ENCODE measurements around the gene NOL9. TPM values are rescaled to one million over a fixed set of nuclear protein-coding genes. Genes with fewer than 3 reads are reported as not detected.

NOL9 gene
- total RNA-seq, 6 experiments from 2014 or later = 26.4 to 36.4 (median 33.4) TPM

GRCh38 chr1:6498576-6499111 lies 55.7 kb downstream of the NOL9 start:
- H3K36me3 Mint-ChIP-seq (ENCODE audit: low read depth) = no peaks in the 10 kb centered on the region
- no peak overlapping the region for H3K27ac Mint-ChIP-seq
- H3K9me3 Mint-ChIP-seq = no peaks in the 10 kb centered on the region
- no peak for TF ChIP-seq CTCF (IDR thresholded peaks at IDR 0.05)
- H3K4me3 Mint-ChIP-seq = no peak overlapping the region
- peaks cover 6% of the 10 kb centered on the region; the same call in 1 of the 2 replicates for H3K4me1 Mint-ChIP-seq (ENCODE audit: low read depth)
- no peak for DNase-seq
- peaks cover 11% of the 10 kb centered on the region for H3K27me3 Mint-ChIP-seq (ENCODE audit: insufficient read depth)

DNA sequence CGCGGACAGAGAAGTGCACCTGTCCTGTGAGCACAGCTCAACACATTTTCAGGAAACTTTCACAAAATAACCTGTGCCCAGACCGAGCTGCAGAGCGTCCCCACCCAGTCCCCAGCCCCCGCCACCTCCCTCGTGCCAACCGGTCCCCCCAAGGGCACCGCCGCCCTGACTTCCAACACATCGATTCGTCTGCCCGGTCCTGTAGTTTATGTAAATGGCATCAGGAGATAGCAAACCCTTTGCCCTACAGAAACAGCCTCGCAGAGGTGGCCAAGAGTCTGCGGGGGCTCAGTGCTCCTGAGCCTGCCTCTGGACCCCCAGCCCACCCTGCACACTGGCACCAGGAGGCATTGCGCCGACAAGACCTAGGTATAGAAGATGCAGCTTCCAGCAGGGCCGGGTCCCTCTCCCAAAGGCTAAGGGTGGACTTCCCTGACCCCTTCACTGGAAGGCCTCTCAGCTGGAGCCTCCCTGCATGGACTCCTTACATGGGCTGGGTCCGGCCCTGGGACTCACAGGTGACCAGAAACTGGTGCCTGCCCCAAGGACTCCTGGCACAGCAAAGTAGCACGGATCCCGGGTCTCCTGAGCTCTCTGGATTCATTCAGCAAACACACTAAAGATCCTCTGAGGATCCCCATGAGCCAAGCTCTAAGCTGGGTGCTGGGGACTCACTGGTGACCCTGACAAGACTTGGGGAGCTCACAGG lies 56.3 kb downstream of the NOL9 start:
- no peak overlapping the region for H3K27ac Mint-ChIP-seq
- H3K9me3 Mint-ChIP-seq = no peaks in the 10 kb centered on the region
- H3K4me3 Mint-ChIP-seq = peak overlapping the region; percentile 82
- H3K36me3 Mint-ChIP-seq (ENCODE audit: low read depth) = no peaks in the 10 kb centered on the region
- H3K4me1 Mint-ChIP-seq (ENCODE audit: low read depth) = peaks cover 6% of the 10 kb centered on the region; the same call in 1 of the 2 replicates
- TF ChIP-seq CTCF (IDR thresholded peaks at IDR 0.05) = no peak
- H3K27me3 Mint-ChIP-seq (ENCODE audit: insufficient read depth) = peaks cover 11% of the 10 kb centered on the region
- DNase-seq = no peak

DNA sequence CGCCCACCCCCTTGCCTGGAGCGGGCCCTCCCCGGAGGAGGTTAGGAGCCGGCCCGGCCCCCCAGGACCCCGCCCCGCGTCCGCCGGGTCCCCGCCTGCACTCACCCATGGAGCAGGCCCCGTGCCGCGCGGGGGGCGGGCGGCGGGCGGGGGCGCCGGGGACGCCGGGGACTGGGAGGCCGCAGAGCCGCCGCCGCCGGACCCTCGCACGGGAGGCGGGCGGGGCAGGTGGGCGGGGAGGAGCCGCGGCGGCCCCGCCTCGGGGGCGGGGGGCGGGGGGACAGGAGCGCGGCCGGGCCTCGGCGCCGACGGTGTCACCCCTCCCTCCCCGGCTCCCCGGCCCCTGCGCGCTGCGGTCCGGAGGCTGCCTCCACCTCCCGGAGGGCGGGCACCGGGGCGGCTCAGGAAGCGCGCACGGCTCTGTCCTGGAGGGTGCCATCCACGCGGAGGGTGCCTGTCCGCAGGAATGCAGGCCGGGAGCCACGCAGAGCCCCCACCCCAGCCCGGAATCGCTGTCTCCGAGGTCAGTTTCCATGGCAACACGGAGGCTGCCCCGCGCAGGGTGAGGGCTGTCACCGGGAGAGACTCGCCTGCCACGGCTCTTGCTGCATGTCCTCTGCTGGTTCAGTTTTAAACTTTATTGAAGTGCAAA lies 57.0 kb downstream of the NOL9 start:
- H3K27ac Mint-ChIP-seq = no peak overlapping the region
- no peak for TF ChIP-seq CTCF (IDR thresholded peaks at IDR 0.05)
- peak overlapping the region; percentile 82 for H3K4me3 Mint-ChIP-seq

DNA sequence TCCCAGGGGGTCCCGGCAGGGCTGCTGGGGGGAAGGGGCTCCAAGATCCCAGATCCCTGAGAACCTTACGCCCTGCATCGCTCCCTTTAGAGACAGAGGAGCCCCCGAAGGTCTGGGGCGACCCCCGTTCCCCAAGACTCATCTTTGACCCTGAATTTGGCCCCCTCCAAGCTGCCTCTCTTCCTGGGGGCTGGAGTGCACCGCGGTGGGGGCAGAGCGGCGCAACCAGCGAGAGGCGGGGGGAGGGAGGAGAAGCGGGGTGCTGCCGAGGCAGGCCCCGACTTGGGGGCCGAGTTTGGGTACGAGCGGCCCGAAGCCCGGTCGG lies 57.5 kb downstream of the NOL9 start:
- Mint-ChIP-seq H3K27me3 (ENCODE audit: insufficient read depth) (peaks cover 11% of the 10 kb centered on the region), H3K36me3 (ENCODE audit: low read depth) (no peaks in the 10 kb centered on the region), H3K4me1 (ENCODE audit: low read depth) (peaks cover 13% of the 10 kb centered on the region), H3K9me3 (no peaks in the 10 kb centered on the region), H3K27ac (no peak overlapping the region), H3K4me3 (peak overlapping the region; percentile 77)
- TF ChIP-seq CTCF (IDR thresholded peaks at IDR 0.05) = no peak
- no peak for DNase-seq

More for the DNA sequence above, 57.0 kb downstream of the NOL9 start:
- DNase-seq = peak; percentile 19
- no peaks in the 10 kb centered on the region for H3K9me3 Mint-ChIP-seq
- peaks cover 8% of the 10 kb centered on the region for H3K4me1 Mint-ChIP-seq (ENCODE audit: low read depth)
- peaks cover 11% of the 10 kb centered on the region for H3K27me3 Mint-ChIP-seq (ENCODE audit: insufficient read depth)
- H3K36me3 Mint-ChIP-seq (ENCODE audit: low read depth) = no peaks in the 10 kb centered on the region

DNA sequence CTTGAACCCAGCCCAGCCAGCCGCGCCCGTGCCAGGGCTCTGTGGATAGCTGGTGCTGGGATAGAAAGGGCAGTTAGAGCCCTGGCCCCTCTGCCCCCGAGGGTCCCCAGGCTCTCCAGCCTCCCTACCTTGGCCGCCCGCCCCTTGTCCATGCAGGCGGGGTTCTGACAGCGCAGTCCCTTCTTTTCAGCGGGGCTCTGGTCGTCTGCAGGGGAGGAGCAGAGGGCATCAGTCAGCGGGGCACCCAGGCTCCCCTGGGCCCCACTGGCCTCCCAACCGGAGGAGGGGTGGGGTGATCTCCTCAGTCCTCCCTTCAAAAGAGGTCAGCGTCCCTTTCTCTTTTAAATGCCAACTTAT lies 58.0 kb downstream of the NOL9 start:
- no peak overlapping the region for H3K27ac Mint-ChIP-seq
- DNase-seq = no peak
- H3K4me1 Mint-ChIP-seq (ENCODE audit: low read depth) = peaks cover 18% of the 10 kb centered on the region
- H3K4me3 Mint-ChIP-seq = peak overlapping the region; percentile 77
- no peaks in the 10 kb centered on the region for H3K9me3 Mint-ChIP-seq
- TF ChIP-seq CTCF (IDR thresholded peaks at IDR 0.05) = no peak
- H3K27me3 Mint-ChIP-seq (ENCODE audit: insufficient read depth) = peaks cover 11% of the 10 kb centered on the region
- H3K36me3 Mint-ChIP-seq (ENCODE audit: low read depth) = no peaks in the 10 kb centered on the region

Measured in HFFc6 (cell line).